A673 (cell line): ENCODE results near the gene SNRPA. TPM values are rescaled to one million over a fixed set of nuclear protein-coding genes. Genes with fewer than 3 reads are reported as not detected.

Experiments used
- BruUV-seq: library from RNA; stranded (reverse); fragments of 400-500 nt; replicated peaks from 2 replicates; lab custom pipeline; 2021; lab: Mats Ljungman, UMichigan
- CTCF ChIA-PET: fragments of 300-600 bp; sonication (Branson Sonifier 250); formaldehyde crosslinking; loops from one replicate; lab custom pipeline; 2022; ENCODE audit warnings: antibody characterized with exemption; lab: Charles Lee
- POLR2A ChIA-PET: fragments of 300-600 bp; sonication (Branson Sonifier 250); formaldehyde crosslinking; loops from one replicate; lab custom pipeline; 2022; ENCODE audit warnings: antibody characterized with exemption; ENCODE audit not compliant: low non-redundant PET; lab: Charles Lee
- DNase-seq: peaks from one replicate; pipeline ENCODE4 v3.0.0-alpha.2; 2015; ENCODE audit warnings: low spot score
- H3K27ac ChIP-seq: fragments of 200-600 bp; sonication (generic); 2 replicates; pipeline ENCODE4 v1.5.1; 2016; ENCODE audit warnings: mixed run types, low read depth, mild to moderate bottlenecking, mixed read lengths, antibody characterized with exemption, low read length; ENCODE audit not compliant: poor library complexity, severe bottlenecking
- H3K27me3 ChIP-seq: fragments of 200-600 bp; sonication (generic); replicated peaks from 2 replicates; pipeline ENCODE4 v1.6.1; 2017; ENCODE audit warnings: mixed run types, low read depth, mild to moderate bottlenecking, mixed read lengths, antibody characterized with exemption, low read length; ENCODE audit not compliant: insufficient read depth, poor library complexity
- H3K36me3 ChIP-seq: fragments of 200-600 bp; sonication (generic); 2 replicates; pipeline ENCODE4 v1.6.1; 2016; ENCODE audit warnings: mixed run types, mild to moderate bottlenecking, mixed read lengths, antibody characterized with exemption, low read length; ENCODE audit not compliant: insufficient read depth, poor library complexity, severe bottlenecking
- H3K4me1 ChIP-seq: fragments of 200-600 bp; sonication (generic); 2 replicates; pipeline ENCODE4 v1.6.1; 2017; ENCODE audit warnings: mixed run types, mild to moderate bottlenecking, mixed read lengths, antibody characterized with exemption, low read length; ENCODE audit not compliant: insufficient read depth, poor library complexity, severe bottlenecking
- H3K4me3 ChIP-seq: fragments of 200-600 bp; sonication (generic); 2 replicates; pipeline ENCODE4 v1.5.1; 2016; ENCODE audit warnings: low read depth, mixed run types, mild to moderate bottlenecking, mixed read lengths, low read length; ENCODE audit not compliant: poor library complexity, severe bottlenecking
- H3K9me3 ChIP-seq: fragments of 200-600 bp; sonication (generic); 2 replicates; pipeline ENCODE4 v1.6.1; 2016; ENCODE audit warnings: mixed run types, low read depth, mild to moderate bottlenecking, mixed read lengths, antibody characterized with exemption, low read length; ENCODE audit not compliant: poor library complexity, severe bottlenecking
- EZH2 ChIP-seq: fragments of 200-600 bp; sonication (generic); IDR thresholded peaks from 2 replicates; pipeline ENCODE4 v1.6.1; 2017; ENCODE audit warnings: borderline replicate concordance, low read depth, mild to moderate bottlenecking, mixed read lengths, antibody characterized with exemption, low read length; ENCODE audit not compliant: poor library complexity, severe bottlenecking
- intact Hi-C: fragments of 100-400 bp; cut with micrococcal nuclease; formaldehyde crosslinking; loops from one replicate; pipeline ENCODE4 v1.10.0; 2022; ENCODE audit not compliant: unreplicated experiment
- total RNA-seq: library from RNA; stranded (reverse); gene quantifications from 2 replicates; pipeline ENCODE4 v1.2.3, GENCODE V29; 2021
- TF ChIP-seq, protein P1 (sequence below): fragments of 300-800, 200-600 bp; sonication (generic); conservative IDR thresholded peaks from 2 replicates; pipeline ENCODE4 v1.5.1; 2017; ENCODE audit warnings: low read depth, mild to moderate bottlenecking, antibody characterized with exemption, low read length, moderate library complexity, mixed read lengths

SNRPA gene
- total RNA-seq, 1 experiment from 2014 or later = 167 TPM

DNA sequence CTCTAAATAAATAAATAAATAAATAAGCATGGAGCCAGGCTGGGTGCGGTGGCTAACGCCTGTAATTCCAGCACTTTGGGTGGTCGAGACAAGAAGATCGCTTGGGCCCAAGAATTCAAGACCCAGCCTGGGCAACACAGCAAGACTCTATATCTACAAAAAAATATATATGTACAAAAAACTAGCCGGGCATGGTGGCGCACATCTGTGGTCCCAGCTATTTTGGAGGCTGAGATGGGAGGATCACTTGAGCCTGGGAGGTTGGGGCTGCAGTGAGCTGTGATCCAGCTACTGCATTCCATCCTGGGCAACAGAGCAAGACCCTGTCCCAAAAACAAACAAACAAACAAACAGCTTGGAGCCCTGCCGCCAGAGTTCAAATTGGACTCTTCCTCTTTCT is 3.5 kb upstream of the SNRPA start:
- BruUV-seq = no TSS peak
- ChIA-PET CTCF (no interaction called here), POLR2A (no interaction called here)
- DNase-seq = no peak
- TF ChIP-seq EZH2 = no peak
- TF ChIP-seq, protein P1, sequence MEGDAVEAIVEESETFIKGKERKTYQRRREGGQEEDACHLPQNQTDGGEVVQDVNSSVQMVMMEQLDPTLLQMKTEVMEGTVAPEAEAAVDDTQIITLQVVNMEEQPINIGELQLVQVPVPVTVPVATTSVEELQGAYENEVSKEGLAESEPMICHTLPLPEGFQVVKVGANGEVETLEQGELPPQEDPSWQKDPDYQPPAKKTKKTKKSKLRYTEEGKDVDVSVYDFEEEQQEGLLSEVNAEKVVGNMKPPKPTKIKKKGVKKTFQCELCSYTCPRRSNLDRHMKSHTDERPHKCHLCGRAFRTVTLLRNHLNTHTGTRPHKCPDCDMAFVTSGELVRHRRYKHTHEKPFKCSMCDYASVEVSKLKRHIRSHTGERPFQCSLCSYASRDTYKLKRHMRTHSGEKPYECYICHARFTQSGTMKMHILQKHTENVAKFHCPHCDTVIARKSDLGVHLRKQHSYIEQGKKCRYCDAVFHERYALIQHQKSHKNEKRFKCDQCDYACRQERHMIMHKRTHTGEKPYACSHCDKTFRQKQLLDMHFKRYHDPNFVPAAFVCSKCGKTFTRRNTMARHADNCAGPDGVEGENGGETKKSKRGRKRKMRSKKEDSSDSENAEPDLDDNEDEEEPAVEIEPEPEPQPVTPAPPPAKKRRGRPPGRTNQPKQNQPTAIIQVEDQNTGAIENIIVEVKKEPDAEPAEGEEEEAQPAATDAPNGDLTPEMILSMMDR = no peak
- Histone ChIP-seq H3K4me1 (peaks cover 8% of the 10 kb centered on the region), H3K9me3 (no peaks in the 10 kb centered on the region), H3K27me3 (no peaks in the 10 kb centered on the region), H3K4me3 (no peak overlapping the region), H3K36me3 (peaks cover under 1% of the 10 kb centered on the region), H3K27ac (no peak overlapping the region)
- intact Hi-C loops = no loop called here

DNA sequence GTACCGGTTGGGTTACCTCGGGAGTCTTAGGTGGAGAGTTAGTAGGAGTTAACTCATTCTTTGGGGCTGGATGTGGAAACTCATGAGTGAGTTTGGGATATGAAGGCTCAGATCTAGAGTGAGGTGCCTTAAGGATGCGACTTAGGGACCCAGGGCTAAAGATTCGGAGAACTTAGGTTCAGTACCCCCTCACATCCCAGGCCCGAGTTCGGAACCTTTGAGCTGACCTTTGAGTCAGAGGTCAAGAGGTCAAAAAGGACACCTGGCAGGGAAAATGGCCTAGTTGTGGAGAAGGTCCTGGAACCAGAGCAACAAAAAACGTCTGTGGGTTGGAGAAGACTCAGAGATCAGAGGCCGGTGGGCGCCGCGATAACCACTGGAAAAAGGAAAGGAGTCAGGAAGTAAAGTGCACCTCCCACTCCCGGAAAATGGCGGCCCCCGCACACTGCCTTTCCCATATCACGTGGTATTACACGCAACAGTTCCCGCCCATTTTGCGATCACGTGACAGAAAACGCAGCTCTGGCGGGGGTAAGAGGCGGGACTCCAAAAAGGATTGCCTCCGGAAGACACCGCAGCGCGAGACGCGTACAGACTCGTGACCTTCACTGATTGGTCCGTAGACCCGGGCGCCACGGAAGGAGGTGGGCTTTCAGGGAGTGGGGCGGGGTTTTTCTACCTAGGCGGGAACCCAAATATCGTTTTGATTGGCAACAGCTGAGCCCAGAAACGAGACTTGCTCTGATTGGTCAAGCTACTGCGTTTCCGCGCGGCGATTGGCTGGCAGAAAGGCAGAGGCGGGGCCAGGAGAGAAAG is 737 bp upstream of the SNRPA start, which contains the start of gene ACTMAP:
Gene ACTMAP, minus strand, starts transcription at position 420 of the 816 bp plus-strand sequence. CDS start 674 bp downstream, outside the sequence.
- peaks cover 8% of the 10 kb centered on the region for H3K4me1 ChIP-seq
- H3K27me3 ChIP-seq = no peaks in the 10 kb centered on the region
- ChIA-PET POLR2A (interaction anchor here (0.5 to 0.7 kb wide), 3 partner anchors 28 to 420 kb away, joined by 3 read pairs; partner anchors contain the start of gene RAB4B), CTCF (interaction anchor here (1.0 to 1.1 kb wide), 2 partner anchors 28 to 56 kb away, joined by 3 to 4 read pairs; no protein-coding TSS in a partner anchor)
- DNase-seq = peak; percentile 100
- TSS peak; percentile 96 for BruUV-seq
- peak within 1 kb of the TSS; percentile 90 for H3K4me3 ChIP-seq
- H3K27ac ChIP-seq = peak within 1 kb of the TSS; percentile 97
- peaks cover 4% of the 10 kb centered on the region for H3K36me3 ChIP-seq
- TF ChIP-seq, protein P1 = no peak
- no peak for TF ChIP-seq EZH2
- intact Hi-C loops = loop anchor here (1.0 to 2.0 kb wide), 2 partner anchors 28 to 49 kb away; partner anchors contain the start of genes EGLN2 and RAB4B
- H3K9me3 ChIP-seq = no peaks in the 10 kb centered on the region

DNA sequence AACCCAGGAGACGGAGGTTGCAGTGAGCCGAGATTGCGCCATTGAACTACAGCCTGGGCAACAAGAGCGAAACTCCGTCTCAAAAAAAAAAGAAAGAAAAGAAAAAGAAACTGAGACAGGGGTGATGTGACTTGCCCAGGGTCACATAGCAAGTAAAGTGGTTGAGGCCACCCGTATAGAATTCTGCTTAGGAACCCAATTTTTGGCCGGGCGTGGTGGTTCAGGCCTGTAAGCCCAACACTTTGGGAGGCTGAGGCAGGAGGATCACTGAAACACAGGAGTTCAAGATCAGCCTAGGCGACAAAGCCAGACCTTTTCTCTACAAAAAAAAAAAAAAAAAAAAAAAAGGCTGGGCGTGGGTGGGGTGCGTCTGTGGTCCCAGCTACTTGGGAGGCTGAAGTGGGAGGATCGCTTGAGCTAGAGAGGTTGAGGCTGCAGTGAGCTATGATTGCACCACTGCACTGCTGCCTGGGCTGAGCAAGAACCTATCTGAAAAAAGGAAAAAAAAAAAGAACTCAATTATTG is 1.3 kb downstream of the SNRPA start:
- no peaks in the 10 kb centered on the region for H3K27me3 ChIP-seq
- peaks cover 12% of the 10 kb centered on the region for H3K4me1 ChIP-seq
- H3K27ac ChIP-seq = peak overlapping the region; percentile 97
- BruUV-seq = no TSS peak
- intact Hi-C loops = no loop called here
- CTCF ChIA-PET = no interaction called here
- POLR2A ChIA-PET = no interaction called here
- H3K9me3 ChIP-seq = no peaks in the 10 kb centered on the region
- H3K4me3 ChIP-seq = peak overlapping the region; percentile 90
- no peak for TF ChIP-seq EZH2
- TF ChIP-seq, protein P1 = no peak
- DNase-seq = no peak
- H3K36me3 ChIP-seq = peaks cover 25% of the 10 kb centered on the region
